ENCODE data around the gene FAF2.
A peak's percentile ranks its signal among the peaks of the same experiment; 100 is the strongest.

Gene FAF2

DNA sequence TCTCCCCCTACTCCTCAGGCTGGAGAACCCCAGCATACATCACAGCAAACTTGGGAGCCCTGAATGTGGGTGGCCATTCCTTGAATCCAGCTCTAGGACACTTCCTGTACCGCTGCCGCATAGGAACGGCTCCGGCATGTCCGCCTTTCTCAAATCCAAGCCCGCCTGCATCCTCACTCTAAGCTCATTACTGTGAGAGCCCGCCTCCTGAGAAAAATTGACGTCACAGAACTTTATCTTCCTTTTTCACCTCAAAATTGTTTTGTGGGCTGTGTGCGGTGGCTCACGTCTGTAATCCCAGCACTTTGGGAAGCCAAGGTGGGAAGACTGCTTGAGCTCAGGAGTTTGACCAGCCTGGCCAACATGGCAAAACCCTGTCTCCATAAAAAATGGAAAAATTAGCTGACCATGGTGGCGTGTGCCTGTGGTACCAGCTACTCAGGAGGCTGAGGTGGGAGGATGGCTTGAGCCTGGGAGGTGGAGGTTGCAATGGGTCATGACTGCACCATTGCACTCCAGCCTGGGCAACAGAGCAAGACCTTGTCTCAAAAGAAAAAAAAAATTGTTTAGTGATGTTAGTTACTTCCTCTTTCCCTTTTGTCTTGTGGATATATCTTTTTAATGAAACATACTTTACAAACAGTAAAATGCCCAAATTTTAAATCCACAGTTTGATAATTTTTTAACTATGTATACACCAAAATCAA, 66.2 kb downstream of the FAF2 start:
- DNase-seq = peak; percentile 31

DNA sequence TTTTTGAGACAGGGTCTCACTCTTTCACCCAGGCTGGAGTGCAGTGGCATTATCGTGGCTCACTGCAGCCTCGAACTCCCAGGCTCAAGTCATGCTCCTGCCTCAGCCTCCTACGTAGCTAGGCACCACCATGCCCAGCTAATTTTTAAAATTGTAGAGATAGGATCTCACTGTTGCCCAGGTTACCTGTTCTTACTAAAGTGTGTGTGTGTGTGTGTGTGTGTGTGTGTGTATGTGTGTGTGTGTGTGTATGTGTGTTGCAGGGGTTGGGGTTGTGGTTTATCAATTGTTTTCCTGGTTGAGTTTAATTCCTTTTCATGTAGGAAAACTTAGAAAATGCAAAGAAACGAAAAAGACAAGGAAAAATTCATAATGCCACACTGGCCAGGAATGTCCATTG, 67.2 kb downstream of the FAF2 start:
- DNase-seq = no peak

DNA sequence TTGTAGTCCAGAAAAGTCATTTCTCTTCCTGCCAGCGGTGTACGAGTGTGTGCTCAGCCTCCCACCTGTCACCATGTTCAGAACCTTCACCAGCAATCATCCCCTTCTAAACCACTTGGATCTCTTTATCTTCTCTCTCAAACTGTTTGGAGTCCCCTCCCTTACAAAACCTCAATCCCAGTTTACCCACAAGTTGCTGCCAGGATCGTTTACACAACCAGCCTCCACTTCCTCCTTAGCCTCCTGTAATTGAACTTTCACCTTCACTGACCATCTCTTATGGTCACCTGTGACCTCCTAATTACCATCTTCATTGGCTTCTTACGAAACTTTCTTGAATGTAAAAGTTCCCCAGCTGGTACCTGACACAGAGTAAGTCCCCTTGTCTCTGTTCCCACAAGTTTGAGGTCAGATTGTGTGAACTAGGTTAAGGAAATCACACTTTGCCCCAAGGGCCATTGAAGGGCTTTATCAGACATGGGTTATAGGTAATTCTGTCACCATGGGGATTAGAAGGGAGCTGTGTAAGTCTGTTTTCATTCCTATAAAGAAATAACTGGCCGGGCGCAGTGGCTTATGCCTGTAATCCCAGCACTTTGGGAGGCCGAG, 69.0 kb downstream of the FAF2 start:
- DNase-seq = peak; percentile 60

DNA sequence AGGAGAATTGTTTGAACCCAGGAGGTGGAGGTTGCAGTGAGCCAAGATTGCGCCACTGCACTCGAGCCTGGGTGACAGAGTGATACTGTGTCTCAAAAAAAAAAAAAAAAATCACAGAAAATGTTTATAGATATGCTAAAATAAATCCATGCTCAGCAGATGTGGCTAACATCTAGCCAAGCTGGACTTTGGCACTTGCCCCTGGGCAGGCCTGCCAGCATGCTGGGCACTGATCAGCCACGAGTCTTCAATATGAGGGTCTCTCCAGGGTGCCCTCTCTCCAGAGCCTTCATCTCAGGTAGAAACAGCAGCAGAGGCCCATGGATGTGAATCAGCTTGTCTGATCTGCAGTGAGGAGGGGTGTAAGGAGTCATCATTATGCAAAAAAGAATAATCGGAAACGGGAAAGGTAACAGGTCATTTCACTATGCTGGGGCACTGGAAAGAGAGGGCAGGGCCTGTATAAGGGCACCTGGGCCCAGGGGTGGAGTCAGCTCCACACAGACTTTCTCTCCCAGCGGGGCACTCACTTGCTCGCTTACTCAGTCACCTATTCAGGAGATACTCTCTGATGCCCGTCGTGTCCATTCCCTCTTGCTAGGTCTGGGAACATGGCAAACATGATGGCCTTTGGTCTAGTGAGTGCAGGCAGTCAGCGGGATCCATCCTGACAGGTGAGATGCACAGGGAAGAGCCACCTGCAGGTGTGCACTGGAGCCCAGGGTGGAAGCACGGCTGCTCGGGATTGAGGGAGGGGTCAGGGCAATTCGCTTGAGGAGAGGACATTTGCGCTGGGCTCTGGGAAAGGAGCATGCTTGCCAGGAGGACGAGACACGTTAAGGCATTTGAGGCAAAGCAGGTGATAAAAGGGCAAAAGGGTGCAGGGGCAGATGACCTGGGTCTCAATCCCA, 71.9 kb downstream of the FAF2 start:
- DNase-seq = no peak

DNA sequence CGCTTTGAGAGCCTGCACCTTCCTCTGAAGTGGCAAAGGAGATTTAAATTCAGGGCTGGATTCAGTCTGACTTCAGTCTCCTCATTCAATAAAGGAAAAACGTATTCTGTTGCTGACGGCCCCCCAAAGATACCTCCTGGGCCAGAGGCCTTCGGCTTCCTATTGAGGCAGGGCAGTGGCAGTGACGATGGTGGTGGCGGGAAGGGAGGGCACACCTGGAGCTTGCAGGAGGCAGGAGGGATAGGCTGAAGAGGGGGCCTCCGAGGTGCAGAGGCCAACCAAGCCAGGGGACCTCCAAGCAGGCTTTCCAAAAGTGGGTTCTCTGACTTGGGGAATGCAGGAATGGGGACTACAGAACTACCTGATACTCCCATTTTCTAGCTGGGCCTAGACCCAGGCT, 73.1 kb downstream of the FAF2 start:
- DNase-seq = no peak

DNA sequence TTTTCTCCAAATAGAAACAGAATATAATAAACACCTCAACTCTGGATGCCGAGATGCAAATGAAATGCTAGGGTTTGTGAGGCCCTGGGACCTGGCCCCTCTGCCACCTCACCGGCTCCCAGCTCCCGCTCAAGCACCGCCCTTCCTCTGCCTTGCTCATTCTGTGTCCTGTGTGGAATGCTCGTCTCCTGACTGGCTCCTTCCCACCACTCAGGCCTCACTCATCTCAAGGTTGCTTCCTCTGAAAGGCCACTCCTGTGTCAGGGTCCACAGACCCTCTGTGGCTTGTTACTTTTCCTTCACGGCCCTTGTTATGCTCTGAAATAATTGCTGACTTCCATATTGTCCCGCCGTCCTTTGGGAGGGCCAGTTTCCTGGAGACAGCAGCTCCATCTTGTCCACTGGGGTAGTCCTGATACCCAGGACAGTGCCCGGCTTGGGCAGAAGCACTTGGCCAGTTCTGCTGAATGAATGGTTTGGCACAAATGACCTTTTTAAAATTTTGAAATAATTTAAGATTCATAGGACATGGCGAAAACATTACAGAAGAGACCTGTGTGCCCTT, 73.6 kb downstream of the FAF2 start:
- DNase-seq = no peak

DNA sequence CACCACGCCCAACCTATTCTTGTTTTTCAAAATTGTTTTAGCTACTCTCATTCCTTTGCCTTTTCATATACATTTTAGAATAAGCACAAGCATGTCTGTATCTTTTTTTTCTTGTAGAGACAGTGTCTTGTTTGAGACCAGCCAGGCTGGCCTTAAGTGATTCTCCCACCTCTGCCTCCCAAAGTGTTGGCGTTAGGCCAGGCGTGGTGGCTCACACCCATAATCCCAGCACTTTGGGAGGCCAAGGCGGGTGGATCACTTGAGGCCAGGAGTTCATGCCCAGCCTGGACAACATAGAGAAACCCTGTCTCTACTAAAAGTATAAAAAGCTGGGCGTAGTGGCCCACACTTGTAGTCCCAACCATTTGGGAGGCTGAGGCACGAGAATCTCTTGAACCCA, 76.0 kb downstream of the FAF2 start:
- no peak for DNase-seq

DNA sequence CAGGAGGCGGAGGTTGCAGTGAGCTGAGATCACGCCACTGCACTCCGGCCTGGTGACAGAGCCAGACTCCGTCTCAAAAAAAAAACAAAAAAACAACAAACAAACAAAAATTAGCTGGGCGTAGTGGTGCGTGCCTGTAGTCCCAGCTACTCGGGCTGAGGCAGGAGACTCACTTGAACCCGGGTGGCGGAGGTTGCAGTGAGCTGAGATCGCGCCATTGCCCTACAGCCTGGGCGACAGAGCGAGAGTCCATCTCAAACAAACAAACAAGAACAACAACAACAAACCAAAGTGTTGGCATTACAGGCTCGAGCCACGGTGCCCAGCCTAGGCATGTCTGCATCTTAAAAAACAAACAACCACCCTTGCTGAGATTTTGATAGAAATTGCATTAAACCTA, 76.8 kb downstream of the FAF2 start:
- DNase-seq = no peak

DNA sequence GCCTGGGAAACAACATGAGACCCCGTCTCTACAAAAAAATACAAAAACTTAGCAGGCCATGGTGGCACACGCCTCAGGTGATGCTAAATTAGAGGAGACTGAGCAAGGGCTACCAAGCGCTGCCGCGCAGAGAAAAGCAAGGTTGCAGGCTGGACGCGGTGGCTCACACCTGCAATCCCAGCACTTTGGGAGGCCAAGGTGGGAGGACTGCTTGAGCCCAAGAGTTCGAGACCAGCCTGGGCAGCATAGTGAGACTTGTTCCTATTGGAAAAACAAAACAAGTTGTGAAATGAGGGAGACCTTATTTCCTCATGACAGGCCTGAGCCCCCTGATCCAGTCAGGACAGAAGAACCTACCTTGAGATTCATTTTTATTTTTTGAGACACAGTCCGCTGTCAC, 77.5 kb downstream of the FAF2 start:
- no peak for DNase-seq

DNA sequence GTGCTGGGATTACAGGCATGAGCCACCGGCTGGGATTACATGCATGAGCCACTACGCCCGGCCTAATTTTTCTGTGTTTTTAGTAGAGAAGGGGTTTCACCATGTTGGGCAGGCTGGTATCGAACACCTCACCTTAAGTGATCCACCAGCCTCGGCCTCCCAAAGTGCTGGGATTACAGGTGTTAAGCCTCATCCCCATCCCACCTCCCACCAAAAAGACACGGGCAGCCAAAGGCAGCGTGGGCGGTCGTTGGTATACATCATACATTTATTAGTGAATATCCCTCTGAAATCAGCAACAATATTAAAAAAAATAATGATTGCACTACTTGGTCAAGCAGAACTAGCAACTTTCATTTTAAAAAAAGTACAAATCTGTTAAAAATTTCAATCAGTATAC, 78.3 kb downstream of the FAF2 start:
- DNase-seq = no peak

DNA sequence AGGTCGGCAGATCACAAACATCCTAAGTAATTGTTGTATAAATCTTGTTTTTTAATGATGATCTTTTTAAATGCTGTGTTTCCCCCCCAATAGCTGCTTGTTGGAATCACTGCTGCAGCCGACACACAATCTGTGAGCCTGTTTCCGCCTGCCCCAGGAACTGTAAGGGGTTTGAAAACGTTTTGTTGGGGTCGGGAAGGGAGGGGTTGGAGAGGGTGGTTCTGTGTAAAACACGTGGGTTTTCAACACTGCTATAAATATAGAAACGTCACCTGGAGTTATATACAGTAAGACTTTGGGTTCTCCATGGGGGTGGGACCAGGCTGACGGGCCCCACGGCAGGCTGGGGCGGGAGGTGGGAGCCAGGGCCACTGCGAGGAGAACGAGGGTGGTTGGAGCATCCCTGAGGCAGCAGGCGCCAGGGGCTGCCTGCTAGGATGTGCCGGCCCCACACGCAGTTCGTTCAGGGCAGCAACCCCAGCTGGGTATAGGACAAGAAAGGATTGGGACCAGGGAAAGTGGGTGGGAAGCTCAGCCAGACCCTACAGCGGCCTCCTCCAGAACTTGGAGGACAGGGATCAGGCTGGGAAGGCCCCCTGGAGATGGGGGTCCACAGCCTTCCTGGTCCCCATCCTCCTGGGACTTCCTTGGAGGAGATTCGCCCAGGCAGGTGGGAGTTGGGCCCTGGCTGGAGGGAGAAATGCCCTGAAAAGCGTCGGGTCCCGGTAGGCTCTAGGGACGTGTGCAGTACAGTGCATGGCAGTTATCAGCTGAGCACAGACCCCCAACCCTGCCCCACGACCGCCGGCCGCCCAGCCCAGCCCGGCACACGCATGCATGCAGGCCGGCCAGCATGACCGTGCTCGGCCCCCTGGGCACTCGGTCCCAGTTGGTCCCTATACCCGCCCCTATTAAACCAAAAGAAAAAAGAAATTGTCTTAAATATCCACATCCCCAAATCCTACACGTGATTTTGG, 79.3 kb downstream of the FAF2 start:
- no peak for DNase-seq

DNA sequence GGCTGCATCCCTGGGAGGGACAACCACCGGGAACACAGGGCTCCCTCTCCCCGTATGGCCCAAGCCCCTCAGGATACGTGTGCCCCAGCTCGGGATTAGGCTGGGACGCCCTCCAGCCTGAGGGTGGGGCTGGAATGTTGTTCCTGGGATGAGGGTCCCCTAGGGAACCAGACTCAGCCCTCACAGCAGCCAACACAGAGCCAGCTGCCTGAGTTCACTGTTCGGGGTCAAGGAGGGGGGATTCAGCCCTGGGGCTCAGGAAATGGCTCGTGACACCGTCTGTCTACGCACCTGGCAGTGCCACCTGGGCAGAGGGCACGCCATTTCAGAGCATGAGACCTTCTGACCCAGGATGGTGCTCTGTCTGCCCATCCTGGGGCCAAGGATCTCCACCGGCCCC, 80.1 kb downstream of the FAF2 start:
- DNase-seq = no peak

DNA sequence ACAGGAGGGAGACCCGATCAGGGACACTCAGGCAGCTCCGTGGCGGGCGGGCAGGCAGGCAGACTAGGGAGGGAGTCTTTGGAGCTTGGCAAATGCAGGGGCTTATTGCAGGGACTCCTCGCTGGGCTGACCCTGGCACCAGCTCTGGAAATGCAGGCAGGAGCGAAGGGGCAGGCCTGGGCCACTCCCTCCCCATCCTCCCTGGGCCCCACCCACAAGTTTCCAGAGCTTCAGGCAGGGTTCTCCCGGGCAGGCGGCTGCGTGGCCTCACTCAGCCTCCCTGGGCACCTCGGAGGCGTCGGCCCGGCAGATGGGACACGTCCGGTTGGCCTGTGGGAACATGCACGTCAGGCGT, 80.6 kb downstream of the FAF2 start:
- DNase-seq = no peak

DNA sequence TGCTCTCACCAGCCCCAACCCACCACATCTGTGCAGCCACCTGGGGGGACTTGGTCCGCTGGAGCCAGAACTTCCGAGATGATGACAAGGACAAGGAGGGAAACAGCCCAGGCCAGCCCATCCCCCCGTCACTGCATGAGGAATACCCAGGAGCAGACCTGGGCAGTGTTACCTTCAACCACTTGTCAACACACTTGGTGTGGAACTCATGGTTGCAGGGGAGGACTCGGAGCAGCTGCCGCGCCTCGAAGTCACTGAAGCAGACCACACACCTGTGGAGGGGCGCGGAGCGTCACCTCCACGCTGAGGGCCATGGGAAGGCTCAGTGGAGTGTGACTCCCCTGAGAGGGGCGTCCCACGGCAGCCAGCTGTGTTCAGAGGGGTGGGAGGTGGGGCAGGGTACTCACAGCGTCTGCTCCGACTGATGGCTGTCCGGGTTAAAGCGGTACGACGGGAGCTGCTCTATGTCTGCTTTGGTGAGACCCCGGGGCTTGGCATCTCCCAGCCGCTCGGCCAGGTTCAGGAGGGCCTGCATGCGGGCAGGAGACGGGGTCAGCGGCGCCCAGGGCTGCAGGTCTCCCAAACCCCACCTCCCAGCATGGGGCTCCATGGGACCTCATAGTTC, 81.0 kb downstream of the FAF2 start:
- no peak for DNase-seq

DNA sequence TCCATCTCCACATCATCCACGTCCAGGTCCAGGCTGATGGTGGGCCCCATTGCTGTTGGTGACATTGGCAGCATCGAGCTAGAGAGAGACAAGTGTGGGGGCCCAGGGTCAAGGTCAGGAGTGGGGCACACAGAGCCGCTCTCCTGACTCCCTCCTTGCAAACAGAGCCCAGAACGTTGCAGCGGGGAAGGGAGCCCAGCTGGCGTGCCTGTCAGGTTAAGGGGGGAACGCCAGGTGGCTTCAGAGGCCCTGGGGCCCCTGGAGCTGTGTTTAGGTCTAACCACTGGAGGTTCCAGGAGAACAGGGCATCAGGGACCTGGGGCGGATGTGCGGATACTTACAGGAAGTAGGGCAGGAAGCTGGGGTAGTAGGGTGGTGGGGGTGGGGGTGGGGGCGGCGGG, 81.6 kb downstream of the FAF2 start:
- DNase-seq = no peak

DNA sequence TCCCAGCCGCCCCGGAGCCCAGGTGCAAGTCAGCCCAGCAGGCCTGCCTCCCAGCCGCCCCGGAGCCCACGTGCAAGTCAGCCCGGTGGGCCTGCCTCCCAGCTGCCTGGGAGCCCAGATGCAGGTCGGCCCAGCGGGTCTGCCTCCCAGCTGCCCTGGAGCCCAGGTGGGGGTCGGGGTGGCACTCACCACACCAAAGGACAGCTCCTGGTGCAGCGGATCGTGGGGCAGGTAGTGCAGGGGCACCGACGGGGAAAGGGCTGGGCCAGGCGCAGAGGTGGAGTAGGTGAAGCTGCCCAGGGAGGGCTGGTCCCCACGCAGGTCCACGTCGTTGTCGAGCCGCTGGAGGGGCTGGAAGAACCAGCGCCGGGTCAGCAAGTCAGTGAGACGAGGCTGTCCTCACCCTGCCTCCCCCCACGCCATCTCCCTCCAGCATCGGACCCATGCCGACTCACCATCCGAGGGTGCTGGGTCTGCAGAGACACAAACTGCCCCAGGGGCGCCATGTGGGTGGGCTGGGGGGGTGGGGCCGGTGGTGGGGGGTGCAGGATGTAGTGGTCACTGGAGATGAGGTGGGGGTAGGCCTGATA, 82.3 kb downstream of the FAF2 start:
- DNase-seq = no peak

DNA sequence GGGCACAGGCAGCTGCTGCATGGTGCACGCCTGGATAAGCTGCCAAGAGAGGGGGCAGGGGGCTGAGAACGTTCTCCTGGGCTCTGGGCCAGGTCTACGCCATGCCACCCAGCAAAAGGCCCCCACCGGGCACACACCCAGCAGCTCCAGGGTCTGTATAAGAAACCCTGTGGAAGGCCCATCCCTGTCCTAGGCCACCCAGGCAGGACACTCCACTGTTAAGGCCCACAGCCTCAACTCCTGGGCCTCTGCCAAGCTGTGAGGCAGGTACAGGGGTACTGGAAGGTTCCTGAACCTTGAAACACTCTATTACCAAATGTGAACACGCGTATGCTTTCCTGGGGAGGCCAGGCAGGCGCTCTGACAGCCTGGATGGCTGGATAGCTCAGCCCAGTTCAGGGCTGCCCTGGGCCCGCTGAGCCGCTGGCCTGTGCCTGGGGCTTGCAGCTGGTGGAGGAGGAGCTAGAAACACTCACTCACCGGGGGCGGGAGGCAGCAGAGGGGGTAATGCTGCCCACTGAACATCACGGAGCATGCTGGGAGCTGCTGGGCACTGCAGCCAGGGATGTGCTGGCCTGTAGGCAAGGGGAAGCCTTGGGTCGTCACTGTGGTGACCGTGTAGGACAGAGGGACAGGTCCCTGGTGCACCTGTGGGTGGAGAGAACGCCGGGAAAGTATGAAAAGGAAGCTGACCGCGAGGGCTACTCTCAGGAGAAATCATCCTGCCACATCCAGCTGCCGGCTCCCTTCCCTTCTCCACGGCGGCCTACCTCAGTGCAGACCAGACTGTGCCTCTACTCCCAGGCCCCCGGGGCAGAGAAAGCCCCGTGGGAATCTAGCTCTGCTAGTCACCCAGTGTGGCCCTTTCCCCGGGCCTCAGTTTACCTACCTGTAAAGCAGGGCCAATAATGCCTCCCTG, 83.1 kb downstream of the FAF2 start:
- DNase-seq = peak; percentile 7

DNA sequence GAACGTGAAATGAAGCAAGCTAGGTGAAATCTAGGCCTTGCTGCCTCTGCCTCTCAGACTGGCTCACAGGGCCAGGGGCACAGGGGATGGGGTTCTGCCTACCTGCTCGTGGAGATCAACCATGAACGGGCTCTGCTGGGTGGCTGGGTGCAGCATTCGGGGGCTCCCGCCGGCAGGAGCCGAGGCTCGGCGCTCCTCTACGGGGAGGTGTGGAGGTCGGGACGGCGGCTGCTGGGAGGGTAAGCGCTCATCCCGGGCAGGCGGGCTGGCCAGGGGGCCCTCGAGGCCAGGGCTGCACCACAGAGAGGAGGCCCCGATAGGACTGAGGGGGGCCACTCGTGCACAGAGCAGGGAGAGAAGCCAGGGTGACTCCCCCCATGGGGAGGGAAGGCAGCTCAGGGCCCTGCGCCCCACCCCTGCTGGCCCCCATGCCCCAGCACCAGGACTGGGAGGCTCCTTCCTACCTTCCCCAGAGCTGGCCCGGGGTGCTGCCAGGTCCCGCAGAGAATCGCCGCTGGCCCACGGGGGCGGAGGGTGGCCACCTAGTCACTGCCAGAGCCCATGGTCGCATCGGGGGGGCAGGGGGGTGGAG, 83.8 kb downstream of the FAF2 start:
- DNase-seq = no peak

DNA sequence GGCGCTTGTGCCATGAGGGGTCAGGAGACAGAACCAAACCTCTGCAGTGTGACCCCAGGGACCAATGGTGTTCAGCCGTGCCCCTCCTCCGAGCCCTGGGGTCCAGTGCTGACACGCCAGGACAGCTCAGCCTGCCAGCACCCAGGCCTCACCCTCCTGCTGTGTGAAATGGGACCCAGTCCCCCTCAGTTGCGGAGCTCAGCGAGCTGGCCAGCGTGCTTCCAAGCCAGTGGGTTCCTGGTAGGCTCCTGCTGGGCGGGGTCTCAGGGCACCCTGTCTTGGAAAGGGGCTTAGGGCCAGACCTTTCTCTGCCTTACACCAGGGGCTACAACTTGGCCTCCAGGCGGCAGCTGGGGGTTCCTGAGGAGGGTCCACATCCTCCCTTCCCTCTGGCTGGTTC, 84.6 kb downstream of the FAF2 start:
- no peak for DNase-seq

DNA sequence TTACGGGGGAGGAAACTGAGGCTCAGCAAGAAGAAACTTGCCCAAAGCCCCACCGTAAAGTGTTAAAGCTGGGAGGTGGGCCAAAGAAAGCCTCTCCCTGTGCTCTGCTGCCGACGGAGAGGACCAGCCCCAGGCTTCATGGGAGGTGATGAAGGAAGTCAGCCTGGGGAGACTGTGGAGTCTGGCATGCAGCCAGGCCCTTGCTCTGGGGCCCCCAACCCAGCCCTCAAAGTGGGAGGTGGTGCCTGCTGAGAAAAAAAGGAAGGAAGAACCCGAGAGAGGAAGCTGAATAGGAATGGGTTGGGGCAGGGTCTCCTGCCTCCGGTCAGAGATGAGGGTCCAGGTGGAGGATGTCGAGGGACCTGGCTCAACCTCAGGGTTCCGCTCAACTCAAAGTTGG, 85.2 kb downstream of the FAF2 start:
- DNase-seq = peak; percentile 70

Measured in MV-4-11 (cell line).